ENCODE results near the gene C1orf116. TPM values are rescaled to one million over a fixed set of nuclear protein-coding genes. Genes with fewer than 3 reads are reported as not detected.

The C1orf116 gene
- total and polyA plus RNA-seq, 4 experiments from 2014 or later, result 0.14 TPM; not detected in 3

DNA sequence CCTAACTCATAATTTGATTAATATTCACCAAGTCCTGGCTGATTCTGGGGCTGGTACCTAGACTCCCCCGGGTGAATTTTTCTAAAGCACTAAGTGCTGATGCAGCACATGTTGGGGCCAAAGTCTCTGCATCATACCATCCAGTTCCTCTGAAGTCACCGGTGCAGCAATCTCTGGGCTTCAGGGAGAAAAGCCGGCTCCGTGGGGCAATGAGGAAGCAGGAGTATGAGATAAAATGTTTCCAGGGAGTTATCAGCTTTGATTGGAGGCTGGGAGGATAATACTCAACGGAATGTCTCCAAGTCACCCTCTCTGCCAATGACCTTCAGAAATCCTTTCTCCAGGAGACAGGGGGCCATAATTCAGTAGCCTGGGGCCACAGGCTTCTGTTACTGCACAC lies 63.5 kb downstream of the C1orf116 start:
- Mint-ChIP-seq H3K27ac (no peak overlapping the region), H3K4me1 (peaks cover 12 to 19% (median 16%) of the 10 kb centered on the region in 4 donors), H3K27me3 (peaks cover 2 to 6% of the 10 kb centered on the region in 2 donors), H3K36me3 (no peaks in the 10 kb centered on the region), H3K4me3 (no peak overlapping the region), H3K9me3 (no peaks in the 10 kb centered on the region)
- DNase-seq, result no peak
- Histone ChIP-seq H3K27me3 (ENCODE audit: insufficient read depth, low read length) (no peaks in the 10 kb centered on the region), H3K4me3 (ENCODE audit: low read length in 2 of 2) (no peak overlapping the region), H3K27ac (ENCODE audit: low read depth, low read length) (no peak overlapping the region), H3K36me3 (ENCODE audit: insufficient read depth, low read length) (no peaks in the 10 kb centered on the region), H3K4me1 (ENCODE audit: insufficient read depth, low read length) (peaks cover 13% of the 10 kb centered on the region), H3K9me3 (ENCODE audit: control insufficient read depth in 1 of 2, low read length in 2 of 2) (no peaks in the 10 kb centered on the region)
- CTCF ChIA-PET (ENCODE audit: partially characterized antibody), result interaction anchor here (1.2 to 2.3 kb wide), 3 partner anchors 36 to 104 kb away, joined by 3 to 7 read pairs (median 3); partner anchors contain the start of gene IL20
- POLR2A ChIA-PET (ENCODE audit: partially characterized antibody), result interaction anchor here (0.7 kb wide), 1 partner anchor 9 kb away, joined by 3 read pairs; no protein-coding TSS in a partner anchor
- intact Hi-C loops (cut with micrococcal nuclease), result no loop called here

Other genes starting within 250 kb of the C1orf116 start
- gene IL20, start 167.1 kb downstream of the C1orf116 start, total RNA-seq, result not detected
- not detected for gene IL20, start 167.1 kb downstream of the C1orf116 start, polyA plus RNA-seq
- gene IL24, start 135.3 kb downstream of the C1orf116 start, total RNA-seq, result not detected
- gene IL24, start 135.3 kb downstream of the C1orf116 start, polyA plus RNA-seq, result 10 to 100 TPM; 20.3 to 29.6 TPM
- 100 to 1,000 TPM; 554 to 588 TPM for gene FCMR, start 110.8 kb downstream of the C1orf116 start, total RNA-seq
- gene FCMR, start 110.8 kb downstream of the C1orf116 start, polyA plus RNA-seq, result 100 to 1,000 TPM; 493 to 558 TPM
- not detected for gene PIGR, start 86.3 kb downstream of the C1orf116 start, total RNA-seq
- not detected for gene PIGR, start 86.3 kb downstream of the C1orf116 start, polyA plus RNA-seq
- gene FCAMR, start 62.3 kb downstream of the C1orf116 start, total RNA-seq, result not detected
- gene FCAMR, start 62.3 kb downstream of the C1orf116 start, polyA plus RNA-seq, result not detected
- gene YOD1, start 18.5 kb upstream of the C1orf116 start, total RNA-seq, result 10 to 100 TPM in 1 of 2 experiments, 1 to 10 TPM in 1; 9.7 to 10.0 TPM
- gene YOD1, start 18.5 kb upstream of the C1orf116 start, polyA plus RNA-seq, result under 1 TPM; 0.47 to 0.48 TPM
- 1 to 10 TPM; 1.4 to 1.9 TPM for gene PFKFB2, start 20.5 kb upstream of the C1orf116 start, total RNA-seq
- gene PFKFB2, start 20.5 kb upstream of the C1orf116 start, polyA plus RNA-seq, result under 1 TPM; 0.40 to 0.77 TPM
- gene C4BPB, start 56.1 kb upstream of the C1orf116 start, total RNA-seq, result under 1 TPM in 1 of 2 experiments, not detected in 1; 0.35 TPM
- under 1 TPM in 1 of 2 donors, not detected in 1; 0.90 TPM for gene C4BPB, start 56.1 kb upstream of the C1orf116 start, polyA plus RNA-seq
- not detected for gene C4BPA, start 71.5 kb upstream of the C1orf116 start, total RNA-seq
- not detected for gene C4BPA, start 71.5 kb upstream of the C1orf116 start, polyA plus RNA-seq